Measurements from ENCODE around the gene CSMD2. TPM values are rescaled to one million over a fixed set of nuclear protein-coding genes. Genes with fewer than 3 reads are reported as not detected.

Gene CSMD2
- total RNA-seq, 1 experiment from 2014 or later: not detected

GRCh38 chr1:33726274-33726804 lies 438.7 kb downstream of the CSMD2 start:
- Histone ChIP-seq H3K4me2 (no peak overlapping the region), H3K27me3 (ENCODE audit: insufficient read depth, low read depth) (peaks cover 37% of the 10 kb centered on the region), H4K20me1 (ENCODE audit: insufficient read depth) (no peaks in the 10 kb centered on the region), H3K4me1 (replicated peaks; ENCODE audit: insufficient read depth) (no peaks in the 10 kb centered on the region), H3K27ac (no peak overlapping the region), H2AFZ (no peak overlapping the region), H3F3A (ENCODE audit: insufficient read depth, low read depth) (no peaks in the 10 kb centered on the region), H3K9me2 (ENCODE audit: insufficient read depth) (no peaks in the 10 kb centered on the region), H3K4me3 (no peak overlapping the region), H3K9me3 (ENCODE audit: insufficient read depth, low read depth) (no peaks in the 10 kb centered on the region), H3K79me2 (ENCODE audit: low read depth) (no peaks in the 10 kb centered on the region), H3K36me3 (ENCODE audit: low read depth) (no peaks in the 10 kb centered on the region)
- ChIA-PET POLR2A (ENCODE audit: unreplicated experiment) (no interaction called here), CTCF (no interaction called here)
- intact Hi-C loops (cut with micrococcal nuclease; ENCODE audit: unreplicated experiment): no loop called here
- BruUV-seq (replicated peaks): no TSS peak
- DNase-seq: no peak
- no peak for TF ChIP-seq EZH2 (IDR thresholded peaks at IDR 0.05; ENCODE audit: low read depth)
- no peak for TF ChIP-seq CTCF (conservative IDR thresholded peaks at IDR 0.05)

GRCh38 chr1:33725556-33726160 lies 439.4 kb downstream of the CSMD2 start:
- Histone ChIP-seq H4K20me1 (ENCODE audit: insufficient read depth) (no peaks in the 10 kb centered on the region), H2AFZ (no peak overlapping the region), H3K27me3 (ENCODE audit: insufficient read depth, low read depth) (peaks cover 35% of the 10 kb centered on the region), H3K4me1 (replicated peaks; ENCODE audit: insufficient read depth) (no peaks in the 10 kb centered on the region), H3K36me3 (ENCODE audit: low read depth) (no peaks in the 10 kb centered on the region), H3K4me2 (no peak overlapping the region), H3F3A (ENCODE audit: insufficient read depth, low read depth) (no peaks in the 10 kb centered on the region), H3K79me2 (ENCODE audit: low read depth) (no peaks in the 10 kb centered on the region), H3K27ac (no peak overlapping the region), H3K4me3 (no peak overlapping the region), H3K9me3 (ENCODE audit: insufficient read depth, low read depth) (no peaks in the 10 kb centered on the region), H3K9me2 (ENCODE audit: insufficient read depth) (no peaks in the 10 kb centered on the region)
- ChIA-PET POLR2A (ENCODE audit: unreplicated experiment) (no interaction called here), CTCF (no interaction called here)
- no peak for DNase-seq
- intact Hi-C loops (cut with micrococcal nuclease; ENCODE audit: unreplicated experiment): no loop called here
- TF ChIP-seq CTCF (conservative IDR thresholded peaks at IDR 0.05) (no peak), EZH2 (IDR thresholded peaks at IDR 0.05; ENCODE audit: low read depth) (no peak)
- BruUV-seq (replicated peaks): no TSS peak

- TF ChIP-seq CTCF (conservative IDR thresholded peaks at IDR 0.05) (no peak), EZH2 (IDR thresholded peaks at IDR 0.05; ENCODE audit: low read depth) (no peak)
- Histone ChIP-seq H3K79me2 (ENCODE audit: low read depth) (no peaks in the 10 kb centered on the region), H3K9me2 (ENCODE audit: insufficient read depth) (no peaks in the 10 kb centered on the region), H3F3A (ENCODE audit: insufficient read depth, low read depth) (no peaks in the 10 kb centered on the region), H3K36me3 (ENCODE audit: low read depth) (no peaks in the 10 kb centered on the region), H4K20me1 (ENCODE audit: insufficient read depth) (no peaks in the 10 kb centered on the region), H3K27ac (no peak overlapping the region), H3K27me3 (ENCODE audit: insufficient read depth, low read depth) (peaks cover 35% of the 10 kb centered on the region), H3K4me2 (no peak overlapping the region), H3K4me1 (replicated peaks; ENCODE audit: insufficient read depth) (no peaks in the 10 kb centered on the region), H3K9me3 (ENCODE audit: insufficient read depth, low read depth) (no peaks in the 10 kb centered on the region), H3K4me3 (no peak overlapping the region), H2AFZ (no peak overlapping the region)
- ChIA-PET CTCF (no interaction called here), POLR2A (ENCODE audit: unreplicated experiment) (no interaction called here)
- BruUV-seq (replicated peaks): no TSS peak
- DNase-seq: no peak
- intact Hi-C loops (cut with micrococcal nuclease; ENCODE audit: unreplicated experiment): no loop called here
Observed at GRCh38 chr1:33725037-33725436, 440.0 kb downstream of the CSMD2 start.

All from PC-9 (cell line).